ENCODE data around the gene ATP1A3.

The ATP1A3 gene

DNA sequence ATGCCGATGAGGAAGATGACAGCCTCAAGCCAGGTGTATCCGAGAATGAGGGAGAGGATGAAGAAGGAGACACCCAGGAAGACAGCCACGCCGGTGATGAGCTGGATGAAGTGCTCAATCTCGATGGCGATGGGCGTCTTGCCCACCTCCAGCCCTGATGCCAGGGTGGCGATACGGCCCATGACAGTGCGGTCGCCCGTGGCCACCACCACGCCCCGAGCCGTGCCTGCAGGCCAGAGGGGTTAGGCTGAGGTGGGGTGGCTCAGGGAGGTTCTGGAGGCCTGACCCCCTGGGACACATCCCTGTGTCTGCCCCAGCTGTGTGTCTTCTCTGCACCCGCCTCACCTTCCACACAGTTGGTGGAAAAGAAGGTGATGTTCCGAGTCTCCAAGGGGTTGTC, 9.1 kb downstream of the ATP1A3 start:
- DNase-seq: no peak

DNA sequence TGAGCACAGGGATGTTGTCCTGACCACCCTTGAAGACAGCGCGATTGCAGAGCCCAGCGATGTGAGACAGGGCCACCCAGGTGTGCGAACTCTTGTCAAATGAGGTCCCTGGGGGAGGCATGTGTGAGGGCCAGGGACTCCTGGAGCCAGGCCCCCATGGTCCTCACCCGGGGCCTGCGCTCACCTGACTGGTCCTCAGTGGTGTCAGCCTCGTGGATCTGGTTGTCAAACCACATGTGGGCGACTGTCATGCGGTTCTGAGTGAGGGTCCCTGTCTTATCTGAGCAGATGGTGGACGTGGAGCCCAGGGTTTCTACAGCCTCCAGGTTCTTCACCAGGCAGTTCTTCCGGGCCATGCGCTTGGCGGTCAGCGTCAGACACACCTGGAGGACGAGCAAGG, 12.3 kb downstream of the ATP1A3 start:
- DNase-seq: no peak

DNA sequence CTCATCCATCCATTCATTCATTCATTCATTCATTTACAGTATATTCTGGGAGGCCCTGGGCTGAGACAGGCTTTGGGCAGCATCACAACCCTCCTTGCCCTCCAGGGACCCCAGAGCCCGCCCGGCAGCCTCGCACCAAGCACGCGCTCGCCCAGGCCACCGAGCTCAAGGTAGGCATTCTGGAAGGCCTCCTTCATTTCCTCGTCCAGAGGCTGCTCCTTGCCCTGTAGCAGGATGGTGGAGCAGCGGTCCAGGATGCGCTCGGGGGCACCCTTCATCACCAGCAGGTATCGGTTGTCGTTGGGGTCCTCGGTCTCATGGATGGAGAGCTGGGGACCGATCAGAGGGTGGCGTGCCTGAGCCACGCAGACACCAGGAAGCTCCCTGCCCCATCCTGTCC, 15.6 kb downstream of the ATP1A3 start:
- no peak for DNase-seq

DNA sequence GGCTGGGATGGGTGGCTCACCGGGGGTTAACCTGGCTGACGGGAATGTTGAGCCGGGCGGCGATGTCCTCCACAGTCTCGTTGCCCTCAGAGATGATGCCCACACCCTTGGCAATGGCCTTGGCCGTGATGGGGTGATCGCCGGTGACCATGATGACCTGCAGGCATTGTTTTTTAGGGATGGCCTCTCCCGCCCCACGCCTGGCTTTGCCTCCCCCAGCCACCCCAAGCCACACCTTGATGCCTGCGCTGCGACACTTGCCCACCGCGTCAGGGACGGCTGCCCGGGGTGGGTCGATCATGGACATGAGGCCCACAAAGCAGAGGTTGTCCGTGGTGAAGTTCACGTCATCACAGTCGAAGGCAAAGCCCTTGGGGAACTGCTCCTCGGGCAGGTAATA, 16.1 kb downstream of the ATP1A3 start:
- no peak for DNase-seq

DNA sequence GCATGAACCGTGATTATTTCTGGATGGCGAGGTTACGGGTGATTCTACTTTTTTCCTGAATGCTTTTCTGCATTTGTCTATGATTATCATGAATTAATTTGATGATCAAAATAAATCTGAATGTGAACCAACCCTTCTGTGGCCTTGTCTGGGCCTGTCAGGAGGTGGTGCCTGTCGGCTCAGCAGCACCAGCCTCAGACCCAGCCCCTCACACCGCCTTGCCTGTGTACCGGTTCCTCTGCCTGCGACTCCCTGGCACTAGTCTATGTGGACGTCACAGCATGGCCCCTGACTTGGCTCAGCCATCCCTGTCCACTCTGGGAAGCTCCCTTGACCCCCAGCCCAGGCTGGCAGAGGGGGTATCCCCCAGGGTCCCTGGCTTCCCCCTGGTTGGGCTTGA, 19.4 kb downstream of the ATP1A3 start:
- DNase-seq: no peak

DNA sequence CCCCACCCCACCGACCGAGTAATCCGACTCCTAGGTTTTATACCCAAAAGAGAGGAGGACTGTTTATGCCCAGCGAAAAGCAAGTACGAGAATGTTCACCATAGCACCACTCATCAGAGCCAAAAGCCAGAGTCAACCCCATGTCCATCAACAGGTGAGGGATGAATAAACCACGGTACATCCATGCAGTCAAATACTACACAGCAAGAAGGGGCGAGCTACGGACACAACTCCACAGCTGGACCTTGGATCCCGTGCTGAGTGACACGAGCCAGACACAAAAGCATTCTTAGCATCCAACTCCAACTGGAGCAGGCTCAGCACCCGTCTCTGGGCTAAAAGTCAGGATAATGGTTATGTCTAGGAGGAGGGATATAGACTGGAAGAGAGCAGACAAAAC, 22.7 kb downstream of the ATP1A3 start:
- no peak for DNase-seq

DNA sequence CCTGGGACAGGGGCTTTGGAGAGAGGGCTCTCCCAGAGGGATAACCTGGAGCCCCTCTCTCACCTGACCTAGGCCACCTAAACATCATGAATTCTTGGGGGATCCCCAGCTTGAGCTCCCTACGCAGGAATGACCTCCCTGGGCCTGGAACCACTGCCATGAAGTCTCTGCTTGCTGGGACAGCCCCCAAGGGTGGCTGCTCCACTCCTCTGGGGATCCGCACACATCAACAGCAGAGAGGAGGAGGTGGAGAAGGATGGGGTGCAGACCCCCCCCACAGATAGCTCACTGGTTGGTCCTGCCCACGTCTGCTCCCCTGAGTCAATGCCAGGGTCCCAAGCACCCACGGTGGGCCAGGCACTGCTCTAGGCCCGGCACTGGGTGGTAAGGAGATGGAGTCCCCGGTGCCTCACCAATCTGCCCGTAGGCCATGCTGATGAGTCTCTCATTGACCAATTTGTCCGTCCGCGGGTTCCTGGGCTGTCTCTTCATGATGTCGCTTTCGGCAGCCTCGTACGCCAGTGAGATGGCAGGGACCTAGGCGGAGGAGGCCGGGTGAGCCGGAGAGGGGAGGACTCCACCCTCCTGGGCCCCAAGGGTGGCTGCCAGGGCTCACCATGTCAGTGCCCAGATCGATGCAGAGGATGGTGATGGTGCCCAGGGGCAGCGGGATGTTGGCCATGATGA, 24.1 kb downstream of the ATP1A3 start:
- no peak for DNase-seq

DNA sequence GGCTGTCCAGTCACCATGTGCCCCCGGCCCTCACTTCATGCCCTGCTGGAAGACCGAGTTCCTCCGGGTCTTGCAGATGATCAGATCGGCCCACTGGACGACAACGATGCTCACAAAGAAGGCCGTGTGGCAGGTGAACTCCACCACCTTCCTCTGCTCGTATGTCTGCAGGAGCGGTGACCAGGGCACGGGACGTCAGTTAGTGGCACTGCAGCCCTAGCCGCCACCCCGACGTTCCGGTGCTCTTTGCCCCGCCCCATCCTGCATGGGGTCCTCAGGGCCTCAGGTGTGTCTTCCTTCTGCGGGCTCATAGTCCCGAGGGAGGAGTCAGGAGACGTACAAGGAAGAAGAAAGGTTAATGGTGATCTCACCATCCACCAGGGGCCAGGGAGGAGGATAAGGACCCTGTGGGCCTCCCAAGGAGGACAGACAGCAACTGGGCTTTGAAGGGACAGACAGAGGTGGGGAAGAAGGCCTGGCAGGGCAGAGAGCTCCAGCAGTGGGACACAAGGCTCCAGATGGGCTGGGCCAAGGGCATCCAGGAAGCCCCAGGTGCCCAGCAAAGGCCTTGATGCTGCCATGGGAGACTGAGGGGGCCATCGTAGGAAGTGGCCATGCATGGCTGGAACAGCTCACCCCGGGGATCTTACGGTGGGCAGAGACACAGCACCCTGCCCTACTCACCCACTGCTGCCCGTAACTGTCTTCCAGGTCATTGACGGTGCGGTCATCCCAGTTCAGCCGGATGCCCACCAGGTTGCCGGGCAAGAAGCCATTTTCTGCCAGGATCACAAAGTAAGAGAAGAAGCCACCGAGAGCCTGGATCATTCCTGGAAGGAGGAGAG, 25.1 kb downstream of the ATP1A3 start:
- no peak for DNase-seq

DNA sequence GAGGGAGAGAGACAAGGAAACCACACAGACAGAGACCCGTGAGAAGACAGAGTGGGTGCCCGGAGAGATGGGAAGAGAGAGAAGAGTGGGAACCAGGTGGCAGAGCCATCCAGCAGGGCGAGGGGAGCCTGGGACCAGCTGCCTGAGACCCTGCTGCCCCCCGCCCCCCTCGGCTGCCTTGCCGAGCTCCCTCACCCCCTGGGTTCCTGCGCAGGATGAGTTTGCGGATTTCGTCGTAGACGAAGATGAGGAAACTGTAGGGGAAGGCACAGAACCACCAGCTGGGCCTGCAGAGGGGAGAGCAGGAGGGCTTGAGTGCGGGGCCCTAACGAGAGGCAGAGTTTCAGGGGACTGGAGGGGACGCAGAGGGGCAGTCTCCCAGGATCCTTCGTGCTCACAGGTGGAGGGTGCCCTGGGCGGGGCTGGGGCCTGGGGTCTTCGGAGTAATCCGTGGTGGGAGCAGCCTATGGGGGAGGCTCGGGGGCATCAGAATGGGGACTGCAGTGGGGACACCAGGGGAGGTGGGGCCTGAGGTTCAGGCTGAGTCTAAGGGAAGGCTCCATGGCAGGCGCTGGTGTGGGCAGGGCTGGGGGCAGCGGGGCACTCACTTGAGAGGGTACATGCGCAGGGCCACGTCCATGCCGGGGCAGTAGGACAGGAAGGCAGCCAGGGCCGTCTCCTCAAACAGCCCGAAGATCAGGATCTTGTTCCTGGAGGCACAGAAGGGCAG, 26.8 kb downstream of the ATP1A3 start:
- no peak for DNase-seq

DNA sequence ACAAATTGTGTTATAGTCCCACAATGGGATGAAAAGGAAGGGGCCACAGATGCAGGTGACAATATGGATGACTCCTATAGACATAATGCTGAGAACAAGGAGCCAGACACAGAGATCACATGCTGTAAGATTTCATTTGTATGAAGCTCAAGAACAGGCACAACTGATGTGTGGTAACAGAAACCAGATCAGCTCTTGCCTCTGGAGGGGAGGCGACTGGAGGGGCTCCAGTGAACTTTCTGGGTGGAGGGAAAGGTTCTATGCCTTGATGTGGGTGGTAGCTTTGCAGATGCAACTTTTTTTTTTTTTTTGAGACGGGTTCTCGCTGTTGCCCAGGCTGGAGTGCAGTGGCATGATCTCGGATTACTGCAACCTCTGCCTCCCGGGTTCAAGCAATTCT, 28.9 kb downstream of the ATP1A3 start:
- DNase-seq: no peak

DNA sequence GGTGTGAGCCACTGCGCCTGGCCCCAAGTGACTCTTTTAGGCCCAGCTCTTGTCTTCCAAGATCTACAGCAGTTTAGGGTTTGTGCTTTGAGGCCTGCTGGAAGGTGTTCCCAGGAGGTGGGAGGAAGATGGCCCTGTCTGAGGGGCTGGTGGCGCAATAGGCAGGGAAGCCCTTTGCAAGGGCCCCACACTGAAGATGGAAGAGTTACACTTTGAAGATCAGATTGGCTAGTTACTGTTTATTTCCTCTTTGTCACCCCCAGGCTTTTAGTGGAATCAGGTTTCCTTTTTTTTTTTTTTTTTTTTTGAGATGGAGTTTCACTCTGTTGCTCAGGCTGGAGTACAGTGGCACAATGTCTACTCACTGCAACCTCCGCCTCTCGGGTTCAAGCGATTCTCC, 33.1 kb downstream of the ATP1A3 start:
- no peak for DNase-seq

DNA sequence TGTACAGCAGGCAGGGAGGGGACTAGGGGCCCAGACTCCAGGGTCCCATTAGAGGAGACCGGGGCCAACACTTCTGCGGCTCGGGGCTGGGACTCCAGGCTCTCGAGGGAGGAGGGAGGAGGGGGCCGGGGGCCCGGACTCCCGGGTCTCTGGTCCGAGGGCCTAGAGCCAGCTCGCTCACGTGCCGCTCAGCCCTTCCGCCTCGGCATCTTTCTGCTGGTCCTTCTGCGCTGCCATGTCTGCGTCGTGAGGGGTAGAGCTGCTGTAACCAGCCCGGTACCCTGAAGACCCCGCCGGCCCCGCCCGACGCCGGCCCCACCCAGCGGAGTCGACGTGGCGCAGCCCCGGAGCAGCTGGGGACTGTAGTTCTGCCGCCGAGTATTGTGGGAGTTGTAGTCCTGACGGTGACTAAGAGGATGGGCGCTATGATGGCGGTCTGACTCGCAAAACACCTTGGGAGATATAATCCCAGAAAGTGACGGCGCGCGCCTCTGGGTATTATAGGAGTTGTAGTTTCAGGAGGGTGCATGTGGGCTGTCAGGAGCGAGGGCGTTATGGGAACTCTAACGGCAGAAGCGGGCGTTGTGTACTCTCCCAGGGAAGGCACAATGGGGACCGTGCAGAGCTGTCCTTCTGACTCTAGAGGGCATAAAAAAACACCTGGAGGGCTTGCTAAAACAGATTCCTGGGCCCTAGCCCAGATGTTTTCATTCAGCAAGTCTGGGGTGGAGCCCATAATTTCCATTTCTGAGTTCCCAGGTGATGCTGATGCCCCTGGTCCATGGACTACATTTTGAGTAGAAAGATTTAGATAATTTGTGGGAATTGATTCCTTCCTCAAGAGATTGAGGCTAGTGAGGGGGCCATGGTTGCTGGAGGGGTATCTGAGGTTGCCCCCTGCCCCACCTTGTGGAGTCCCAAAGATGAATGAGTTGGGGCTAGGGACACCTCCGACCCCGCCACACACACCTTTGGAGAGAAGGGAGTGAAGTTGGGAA, 34.7 kb downstream of the ATP1A3 start, which contains the start of gene RABAC1:
TSS of gene RABAC1 (minus strand) at position 266 of the 998 bp plus-strand sequence. CDS start at position 237, 29 bp downstream.
- DNase-seq: peak; percentile 93

DNA sequence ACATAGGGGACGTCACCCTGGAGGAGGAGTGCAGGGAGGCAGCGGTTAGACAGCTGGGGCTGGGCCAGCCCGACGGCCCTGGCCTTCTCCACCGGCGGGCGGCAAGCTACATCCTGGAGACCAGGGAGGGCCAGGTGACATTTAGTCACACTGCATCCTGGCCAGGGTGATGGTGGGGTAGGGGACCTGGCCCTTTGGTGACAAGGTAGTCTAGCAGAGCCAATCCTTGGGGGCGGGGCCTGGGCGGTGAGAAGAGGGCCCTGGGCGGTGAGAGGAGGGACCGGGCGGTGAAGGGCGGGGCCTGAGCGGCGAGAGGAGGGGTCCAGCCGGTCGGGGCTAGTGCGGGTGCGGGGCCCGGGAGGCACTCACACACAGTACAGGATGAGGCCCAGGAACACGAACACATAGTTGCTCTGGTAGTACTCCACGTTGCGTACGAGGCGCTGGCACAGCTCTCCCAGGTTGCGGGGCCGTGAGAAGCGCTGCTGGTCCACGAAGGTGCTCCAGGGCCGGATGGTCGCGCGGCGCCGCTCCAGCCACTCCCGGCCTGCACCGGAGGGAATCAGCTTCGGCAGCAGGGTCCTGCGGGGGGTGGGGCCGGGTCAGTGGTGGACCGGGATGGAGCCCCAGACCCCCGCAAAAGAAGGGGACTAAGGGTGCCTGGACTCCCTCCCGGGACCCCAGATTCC, 35.5 kb downstream of the ATP1A3 start:
- DNase-seq: peak; percentile 81

DNA sequence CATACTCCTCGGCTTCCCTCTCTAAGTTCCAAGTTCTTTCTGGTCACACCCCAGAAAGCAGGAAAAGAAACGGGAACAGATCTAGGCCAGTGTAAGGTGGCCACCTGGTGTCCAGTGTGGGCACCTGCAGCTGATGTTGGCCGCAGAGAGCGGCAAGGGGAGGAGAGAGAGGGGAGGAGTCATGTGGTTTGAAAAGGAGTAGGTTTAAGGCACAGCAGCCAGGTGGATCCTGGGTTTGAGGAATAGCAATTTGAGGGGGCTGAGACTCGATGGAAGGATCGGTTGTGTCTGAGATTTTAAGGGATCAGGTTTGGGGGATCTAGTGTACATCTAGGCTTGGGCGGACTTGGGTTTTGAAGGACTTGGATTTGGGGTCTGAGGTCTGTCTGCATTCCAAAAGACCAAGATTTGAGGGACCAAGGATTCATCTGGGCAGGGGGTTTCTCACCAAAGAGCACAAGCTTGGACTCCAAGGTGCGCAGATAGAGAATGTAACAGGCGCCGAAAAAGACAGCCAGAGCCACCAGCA, 36.1 kb downstream of the ATP1A3 start:
- peak; percentile 94 for DNase-seq

DNA sequence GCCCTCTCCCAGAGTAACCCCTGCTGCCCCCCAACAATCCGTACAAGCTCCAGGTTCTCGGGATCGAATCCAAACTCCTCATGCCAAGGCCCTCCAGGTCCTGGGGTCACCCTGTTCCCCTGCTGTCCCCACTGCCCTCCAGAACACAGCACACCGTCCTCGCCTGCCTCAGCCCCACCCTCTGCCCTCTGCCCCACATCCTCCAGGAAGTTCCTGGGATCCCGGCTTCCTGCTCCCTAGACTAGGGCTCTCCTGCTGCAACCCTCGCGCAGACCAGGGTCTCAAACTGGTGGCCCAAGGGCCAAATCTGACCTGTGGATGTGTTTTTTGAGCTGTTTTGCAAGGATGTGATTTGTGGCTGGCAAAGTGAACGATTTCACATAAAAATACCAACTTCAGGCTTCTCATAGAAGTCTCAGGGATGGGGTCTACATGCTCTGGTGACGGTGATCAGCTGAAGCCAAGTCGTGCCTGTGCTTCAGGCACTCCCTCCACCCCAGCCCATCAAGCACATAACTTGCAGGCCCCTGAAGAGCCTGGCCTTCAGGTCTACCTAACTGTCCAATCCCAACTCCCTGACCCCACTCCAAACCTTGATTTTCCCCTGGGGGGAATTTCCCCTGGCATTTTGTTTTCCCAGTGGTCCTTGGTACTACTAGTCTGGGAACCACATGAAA, 36.7 kb downstream of the ATP1A3 start:
- no peak for DNase-seq

DNA sequence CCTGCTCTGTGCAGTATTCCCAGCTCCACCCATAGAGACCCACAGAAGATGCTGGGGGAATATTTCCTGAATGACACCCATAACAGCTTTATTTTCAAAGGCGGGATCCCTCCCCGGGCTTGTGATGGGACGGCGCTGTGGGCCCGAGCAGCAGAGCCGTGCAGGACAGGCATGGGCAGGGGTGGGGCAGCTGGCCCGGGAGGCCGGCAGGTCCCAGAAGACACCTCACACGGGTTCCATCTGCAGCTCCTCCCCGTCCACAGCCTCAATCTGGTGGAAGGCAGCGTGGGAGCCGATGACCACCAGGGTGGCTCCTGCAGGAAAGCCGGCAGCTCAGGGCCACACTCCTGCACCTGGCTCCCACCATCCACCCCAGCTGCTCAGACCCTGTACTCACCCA, 37.4 kb downstream of the ATP1A3 start:
- no peak for DNase-seq

DNA sequence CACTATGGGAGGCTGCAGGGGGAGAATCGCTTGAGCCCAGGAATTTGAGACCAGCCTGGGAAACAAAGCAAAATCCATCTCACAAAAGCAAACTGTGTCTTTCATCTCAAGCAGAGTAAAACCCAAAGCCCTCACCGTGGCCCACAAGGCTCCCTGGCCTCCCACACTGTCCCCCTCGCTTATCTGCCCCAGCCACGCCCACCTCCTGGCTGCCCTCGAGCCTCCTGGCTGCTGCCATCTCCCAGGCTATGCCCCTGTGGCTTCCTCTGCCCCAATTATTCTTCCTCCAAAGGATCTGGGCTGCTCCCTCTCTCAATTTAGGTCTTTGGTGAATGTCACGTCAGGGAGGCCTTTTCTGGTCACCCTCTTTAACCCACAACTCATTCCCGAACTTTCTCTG, 38.5 kb downstream of the ATP1A3 start:
- DNase-seq: no peak

DNA sequence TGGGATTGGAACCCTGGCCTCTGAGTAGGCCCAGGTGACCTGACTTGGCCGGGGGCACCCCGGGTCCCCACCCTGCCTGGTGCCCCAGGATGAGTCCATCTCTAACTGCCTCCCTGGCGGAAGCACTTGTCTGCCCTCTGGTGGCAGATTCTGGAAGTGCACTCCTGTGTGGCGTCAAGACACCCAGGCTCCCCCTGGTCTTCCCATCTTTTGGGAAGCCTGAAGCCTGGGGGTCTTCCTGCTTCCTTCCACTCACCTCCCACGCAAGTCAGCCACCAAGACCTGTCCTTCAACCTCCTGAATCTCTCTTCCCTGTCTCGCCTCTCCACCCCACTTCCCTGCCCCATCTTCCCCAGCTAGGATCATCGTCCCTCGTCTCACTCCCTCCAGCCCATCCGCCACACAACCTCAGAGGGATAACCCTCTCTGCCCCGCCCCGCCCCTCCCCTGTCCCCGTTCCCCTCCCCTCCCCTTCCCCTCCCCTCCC, 42.3 kb downstream of the ATP1A3 start:
- peak; percentile 65 for DNase-seq

DNA sequence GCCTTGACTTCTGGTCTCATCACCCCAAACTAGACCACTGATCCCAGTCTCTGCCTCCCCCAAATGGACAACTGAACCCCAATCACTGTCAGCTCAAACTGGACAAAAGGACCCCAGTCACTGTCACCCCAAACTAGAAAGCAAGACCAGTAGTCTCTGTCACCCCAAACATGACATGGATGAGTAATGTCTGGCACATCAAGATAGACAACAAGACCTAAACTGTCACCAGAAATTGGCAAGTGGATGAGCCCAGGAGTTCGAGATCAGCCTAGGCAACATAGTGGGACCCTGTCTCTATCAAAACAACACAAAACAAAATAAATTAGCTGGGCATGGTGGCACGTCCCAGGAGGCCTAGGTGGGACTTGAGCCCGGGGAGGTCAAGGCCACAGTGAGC, 46.9 kb downstream of the ATP1A3 start:
- DNase-seq: no peak

DNA sequence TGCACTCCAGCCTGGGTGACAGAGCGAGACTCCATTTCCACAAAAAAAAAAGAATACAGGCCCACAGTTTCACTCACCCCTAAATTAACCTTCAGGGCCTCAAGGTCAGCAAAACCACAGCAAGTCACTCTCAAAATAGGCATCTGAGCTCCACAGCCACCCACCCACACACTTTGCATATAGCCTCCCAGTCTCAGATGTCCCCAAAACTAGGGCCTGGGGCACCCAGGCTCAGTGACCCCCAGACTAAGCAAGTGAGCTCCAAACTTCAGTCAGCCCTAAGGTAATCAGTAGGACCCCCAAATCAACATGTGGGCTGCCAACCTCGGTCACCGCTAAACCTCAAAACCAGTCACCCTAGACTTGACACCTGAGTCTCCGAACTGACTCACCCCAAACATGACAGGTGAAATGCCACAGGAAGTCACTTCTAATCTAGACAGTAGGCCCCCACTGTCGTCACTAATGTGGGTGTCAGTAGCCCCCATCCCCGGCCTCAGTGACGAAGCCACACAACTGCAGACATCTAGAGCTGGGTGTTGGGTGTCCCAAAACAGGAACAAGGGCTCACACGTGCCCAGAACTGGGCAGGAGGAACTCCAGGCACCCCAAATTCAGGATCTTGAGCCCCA, 48.8 kb downstream of the ATP1A3 start:
- DNase-seq: no peak

Measured in NCI-H510A treated with DMSO at 0.1 percent for 48 hours (cell line).